ENCODE data around the gene NECTIN4. TPM values are rescaled to one million over a fixed set of nuclear protein-coding genes. Genes with fewer than 3 reads are reported as not detected.
A peak's percentile ranks its signal among the peaks of the same experiment; 100 is the strongest.

Gene NECTIN4
- total and polyA plus RNA-seq, 2 of the 13 experiments (the other 11 are each of a cell fraction or from before 2014, with no cell fraction given), result 5.9 to 12.4 TPM

- TF ChIP-seq ZNF142 (CRISPR knock-in tag; IDR thresholded peaks at IDR 0.05) (peak; percentile 48; the same call in 1 of the 2 replicates), MTA1 (CRISPR knock-in tag; IDR thresholded peaks at IDR 0.05; ENCODE audit: borderline replicate concordance) (no peak), ZXDC (CRISPR knock-in tag; IDR thresholded peaks at IDR 0.05) (no peak), U2AF1 (optimal IDR thresholded peaks at IDR 0.05; ENCODE audit: low read depth, low read length) (no peak), NFE2L2 (IDR thresholded peaks at IDR 0.05; ENCODE audit: low read length) (no peak), SSRP1 (CRISPR knock-in tag; IDR thresholded peaks at IDR 0.05) (no peak), HNRNPL (IDR thresholded peaks at IDR 0.05; ENCODE audit: low read depth, low read length) (0 out of 2 replicates have a peak, but pooled peaks have one; percentile 9), KLF12 (CRISPR knock-in tag; IDR thresholded peaks at IDR 0.05; ENCODE audit: borderline replicate concordance) (peak; percentile 44), PHF20 (CRISPR knock-in tag; IDR thresholded peaks at IDR 0.05) (peak; percentile 27; the same call in 1 of the 2 replicates), AFF4 (CRISPR knock-in tag; IDR thresholded peaks at IDR 0.05) (no peak), FOXO1 (CRISPR knock-in tag; IDR thresholded peaks at IDR 0.05) (no peak), MBNL3 (CRISPR knock-in tag; conservative IDR thresholded peaks at IDR 0.05) (no peak), CHCHD3 (CRISPR knock-in tag; IDR thresholded peaks at IDR 0.05) (no peak), TFE3 (CRISPR knock-in tag; IDR thresholded peaks at IDR 0.05) (0 out of 2 replicates have a peak, but pooled peaks have one; percentile 3), MYNN (CRISPR knock-in tag; IDR thresholded peaks at IDR 0.05; ENCODE audit: low read depth) (no peak; the same call in 1 of the 2 replicates)
Observed at GRCh38 chr1:161132410-161133219, 43.3 kb upstream of the NECTIN4 start, which contains the start of gene DEDD (continued).

Measured in HepG2 (cell line).